Mesenteric fat pad (tissue), 1 donor: ENCODE data around the gene PLK3. TPM values are rescaled to one million over a fixed set of nuclear protein-coding genes. Genes with fewer than 3 reads are reported as not detected.
A peak's percentile ranks its signal among the peaks of the same experiment; 100 is the strongest.
"Not testable (repeated sequence)": the region's sequence is repeated elsewhere in the genome, so short reads cannot be mapped to it uniquely, and the experiment has no call there.

Experiments
- DNase-seq: peaks from one replicate; pipeline ENCODE4 v3.0.0-alpha.2; 2020; ENCODE audit warnings: low spot score
- total RNA-seq: library from RNA; stranded (reverse); fragmentation: NEBNext Ultra II Directional; extraction: Animal tissue kit (Norgen Biotek cat#: 25700); gene quantifications from one replicate; pipeline ENCODE4 v1.2.1, GENCODE V29; 2021
- donor health status: DM: yes; HTN: yes; CAD: no.

Gene PLK3
- total RNA-seq, 1 donor from 2014 or later = 78.0 TPM

- no peak for DNase-seq
Measured at GRCh38 chr1:44827197-44828002, 27.2 kb downstream of the PLK3 start.

- no peak for DNase-seq
Measured at GRCh38 chr1:44828003-44828651, 27.9 kb downstream of the PLK3 start.

- DNase-seq = no peak
Measured at GRCh38 chr1:44828841-44829440, 28.8 kb downstream of the PLK3 start.

GRCh38 chr1:44829506-44830384 is 29.6 kb downstream of the PLK3 start:
- DNase-seq = no peak

- DNase-seq = no peak
Measured at GRCh38 chr1:44830900-44831304, 30.7 kb downstream of the PLK3 start.

GRCh38 chr1:44831516-44831915 is 31.3 kb downstream of the PLK3 start:
- no peak for DNase-seq

GRCh38 chr1:44832056-44832705 is 32.0 kb downstream of the PLK3 start:
- no peak for DNase-seq

- DNase-seq = no peak
Measured at GRCh38 chr1:44834328-44834727, 34.2 kb downstream of the PLK3 start.

GRCh38 chr1:44835738-44836675 is 35.8 kb downstream of the PLK3 start:
- DNase-seq = no peak

- DNase-seq = not testable (repeated sequence)
Measured at GRCh38 chr1:44838294-44838693, 38.1 kb downstream of the PLK3 start.

GRCh38 chr1:44839576-44839975 is 39.4 kb downstream of the PLK3 start:
- DNase-seq = no peak

GRCh38 chr1:44842486-44842861 is 42.3 kb downstream of the PLK3 start:
- no peak for DNase-seq

GRCh38 chr1:44842862-44843655 is 42.9 kb downstream of the PLK3 start, which contains the start of gene PTCH2:
TSS of gene PTCH2 (minus strand) at chr1:44843253. CDS start at chr1:44842932, 321 bp downstream.
- no peak for DNase-seq

- no peak for DNase-seq
Measured at GRCh38 chr1:44846985-44847384, 46.8 kb downstream of the PLK3 start.

GRCh38 chr1:44847845-44848244 is 47.7 kb downstream of the PLK3 start:
- no peak for DNase-seq

GRCh38 chr1:44848456-44849181 is 48.4 kb downstream of the PLK3 start:
- peak; percentile 73 for DNase-seq

GRCh38 chr1:44849575-44850132 is 49.5 kb downstream of the PLK3 start:
- peak; percentile 30 for DNase-seq

- no peak for DNase-seq
Measured at GRCh38 chr1:44851308-44851707, 51.1 kb downstream of the PLK3 start.
